Adrenal gland (tissue), 12 donors: ENCODE data around the gene OR10J5. TPM values are rescaled to one million over a fixed set of nuclear protein-coding genes. Genes with fewer than 3 reads are reported as not detected.

Source experiments
- DNase-seq, 7 donors: peaks; one replicate each; pipeline ENCODE4 v3.0.0-alpha.2; 2019 to 2020
- H3K27ac ChIP-seq, 5 donors: fragments of 200-600 bp; sonication (generic) in 4 of 5; 1 replicate in 3 of 5; 2 replicates in 2 of 5; pipeline versions ENCODE4 v1.5.1 to v1.8.0; 2016 to 2020; ENCODE audit warnings: mild to moderate bottlenecking in 1 of 5
- H3K27me3 ChIP-seq: fragments of 200-600 bp; 2 replicates; pipeline ENCODE4 v1.8.0; 2021
- H3K36me3 ChIP-seq, 2 donors: fragments of 200-600 bp; replicated peaks in 1 of 2; 1 replicate in 1 of 2; 2 replicates in 1 of 2; pipeline versions ENCODE4 v1.5.1 to v1.8.0; 2018 to 2022
- H3K4me1 ChIP-seq, 2 donors: fragments of 200-600 bp; replicated peaks in 1 of 2; 1 replicate in 1 of 2; 2 replicates in 1 of 2; pipeline versions ENCODE4 v1.5.1 to v1.8.0; 2018 to 2021
- H3K4me3 ChIP-seq, 4 donors: fragments of 200-600 bp; sonication (generic) in 3 of 4; one replicate each; pipeline ENCODE4 v1.5.1; 2016 to 2018
- H3K9me3 ChIP-seq, 3 donors: fragments of 200-600 bp; sonication (generic) in 1 of 3; replicated peaks in 1 of 3; 1 replicate in 2 of 3; 2 replicates in 1 of 3; pipeline versions ENCODE4 v1.5.1 to v1.8.0; 2016 to 2021
- POLR2A ChIP-seq, 2 donors: fragments of 450-650 bp; IDR thresholded peaks; one replicate each; pipeline ENCODE4 v1.6.1; 2017; ENCODE audit warnings: antibody characterized with exemption in 2 of 2, mild to moderate bottlenecking in 2 of 2, moderate library complexity in 1 of 2
- WGBS, 4 donors: extraction: QIAGEN DNeasy Blood & Tissue Kit in 2 of 4; methylation state at CpG; one replicate each; pipeline versions ENCODE4 v1.1.5 to v1.1.7; 2013 to 2017; 5-methylcytosine and 5-hydroxymethylcytosine counted together
- intact Hi-C, 2 donors: fragments of 100-400 bp; cut with DNase I; formaldehyde crosslinking; loops; one replicate each; pipeline versions ENCODE4 v1.14.1 to v1.15.0; 2022 to 2023
- polyA plus RNA-seq, 3 donors: library from polyadenylated mRNA; stranded (reverse); fragments of 200-250 nt in 2 of 3; fragments of 350-450 nt in 1 of 3; fragmentation: Illumina TruSeq in 1 of 3; extraction: RNeasy Lipid Tissue Mini Kit (QIAGEN cat#74804) in 1 of 3; gene quantifications; one replicate each; pipeline ENCODE4 v1.2.3, GENCODE V29; 2013 to 2014
- total RNA-seq, 9 donors: library from RNA; depleted of rRNA in 4 of 9; stranded (reverse); fragments of >200 nt in 4 of 9; fragments of 120-200 nt in 1 of 9; fragmentation: NEBNext Ultra II Directional in 1 of 9; extraction: Animal tissue kit (Norgen Biotek cat#: 25700) in 1 of 9; gene quantifications; one replicate each; pipeline versions ENCODE4 v1.1.0 to v1.2.4, GENCODE V29; 2013 to 2023
- TF ChIP-seq, protein P1 (sequence below), 6 experiments: fragments of 450-650 bp in 4 of 6; fragments of 200-600 bp in 2 of 6; sonication (generic) in 1 of 6; IDR thresholded peaks; 1 replicate in 5 of 6; 2 replicates in 1 of 6; pipeline versions ENCODE4 v1.5.1 to v1.8.0; 2016 to 2021; ENCODE audit warnings: antibody characterized with exemption in 6 of 6, mild to moderate bottlenecking in 2 of 6, moderate library complexity in 1 of 6
- donor health status: healthy with polysubstance abuse.
- donor health status: Bipolar disorder and iron deficiency.
- donor health status: DM: yes; HTN: yes; CAD: no.
- donor health status: DM: no; HTN: no; CAD: no.
- donor health status: DM: no; HTN: no; CAD: no.
- donor health status: DM: yes; HTN: yes; CAD: no.

The OR10J5 gene
- total and polyA plus RNA-seq, 12 donors = not detected

DNA sequence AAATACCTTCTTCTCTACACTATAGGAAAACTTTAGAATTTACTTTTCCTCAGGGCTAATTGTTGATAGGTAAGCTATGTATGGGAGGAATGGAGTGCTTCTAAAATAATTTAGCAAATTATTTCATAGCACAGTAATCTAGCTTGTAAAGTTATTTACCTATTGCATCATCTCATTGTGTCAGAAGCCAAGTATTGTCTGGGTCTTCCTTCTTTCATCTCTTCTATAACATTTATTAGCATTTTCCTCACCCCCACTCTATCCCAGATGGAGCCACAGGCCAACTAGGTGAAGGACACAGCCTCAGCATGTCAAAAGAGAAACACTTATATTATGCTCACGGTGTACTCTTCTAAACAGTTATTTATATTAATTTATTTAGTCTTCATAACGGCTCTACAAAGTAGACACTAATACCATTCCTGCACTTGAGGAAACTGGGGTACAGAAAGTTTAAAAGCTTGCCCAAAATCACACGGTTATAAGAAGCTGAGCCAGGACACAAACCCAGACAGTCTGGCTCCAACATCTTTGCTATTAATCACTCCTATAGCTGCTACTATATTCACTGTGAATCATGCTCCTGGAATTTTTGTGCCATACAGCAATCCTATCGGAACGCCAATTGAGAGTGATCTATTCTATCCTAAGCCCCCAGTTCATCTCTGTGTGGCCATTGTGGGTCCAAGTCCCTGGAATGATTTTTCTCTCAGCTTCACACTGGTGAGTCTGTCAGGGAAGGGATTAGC lies 43.1 kb downstream of the OR10J5 start:
- WGBS, 4 donors = 28 to 45% (median 40%) methylated on average over 5 of the region's 5 CpGs
- intact Hi-C loops = no loop called here
- no peak for TF ChIP-seq POLR2A (IDR thresholded peaks at IDR 0.05)
- TF ChIP-seq, protein P1, sequence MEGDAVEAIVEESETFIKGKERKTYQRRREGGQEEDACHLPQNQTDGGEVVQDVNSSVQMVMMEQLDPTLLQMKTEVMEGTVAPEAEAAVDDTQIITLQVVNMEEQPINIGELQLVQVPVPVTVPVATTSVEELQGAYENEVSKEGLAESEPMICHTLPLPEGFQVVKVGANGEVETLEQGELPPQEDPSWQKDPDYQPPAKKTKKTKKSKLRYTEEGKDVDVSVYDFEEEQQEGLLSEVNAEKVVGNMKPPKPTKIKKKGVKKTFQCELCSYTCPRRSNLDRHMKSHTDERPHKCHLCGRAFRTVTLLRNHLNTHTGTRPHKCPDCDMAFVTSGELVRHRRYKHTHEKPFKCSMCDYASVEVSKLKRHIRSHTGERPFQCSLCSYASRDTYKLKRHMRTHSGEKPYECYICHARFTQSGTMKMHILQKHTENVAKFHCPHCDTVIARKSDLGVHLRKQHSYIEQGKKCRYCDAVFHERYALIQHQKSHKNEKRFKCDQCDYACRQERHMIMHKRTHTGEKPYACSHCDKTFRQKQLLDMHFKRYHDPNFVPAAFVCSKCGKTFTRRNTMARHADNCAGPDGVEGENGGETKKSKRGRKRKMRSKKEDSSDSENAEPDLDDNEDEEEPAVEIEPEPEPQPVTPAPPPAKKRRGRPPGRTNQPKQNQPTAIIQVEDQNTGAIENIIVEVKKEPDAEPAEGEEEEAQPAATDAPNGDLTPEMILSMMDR (IDR thresholded peaks at IDR 0.05) = no peak
- Histone ChIP-seq H3K27me3 (no peaks in the 10 kb centered on the region), H3K27ac (no peak overlapping the region), H3K36me3 (no peaks in the 10 kb centered on the region), H3K9me3 (no peaks in the 10 kb centered on the region), H3K4me1 (no peaks in the 10 kb centered on the region), H3K4me3 (no peak overlapping the region)
- DNase-seq = no peak

Other genes starting within 250 kb of the OR10J5 start
- 1 to 10 TPM in 2 of 9 donors, under 1 TPM in 4, not detected in 3; 0.28 to 2.0 (median 0.58) TPM for gene FCER1A, start 233.7 kb downstream of the OR10J5 start, total RNA-seq
- 1 to 10 TPM in 2 of 3 donors, under 1 TPM in 1; 0.40 to 2.1 (median 1.0) TPM for gene FCER1A, start 233.7 kb downstream of the OR10J5 start, polyA plus RNA-seq
- gene OR10J4, start 103.8 kb downstream of the OR10J5 start, total RNA-seq = not detected
- gene OR10J4, start 103.8 kb downstream of the OR10J5 start, polyA plus RNA-seq = not detected
- not detected for gene OR10J1, start 96.3 kb downstream of the OR10J5 start, total RNA-seq
- gene OR10J1, start 96.3 kb downstream of the OR10J5 start, polyA plus RNA-seq = not detected
- under 1 TPM in 2 of 9 donors, not detected in 7; 0.27 to 0.79 TPM for gene APCS, start 51.8 kb upstream of the OR10J5 start, total RNA-seq
- gene APCS, start 51.8 kb upstream of the OR10J5 start, polyA plus RNA-seq = under 1 TPM in 1 of 3 donors, not detected in 2; 0.92 TPM
- 1 to 10 TPM in 1 of 9 donors, under 1 TPM in 3, not detected in 5; 0.52 to 1.3 (median 0.73) TPM for gene CRP, start 178.6 kb upstream of the OR10J5 start, total RNA-seq
- gene CRP, start 178.6 kb upstream of the OR10J5 start, polyA plus RNA-seq = 1 to 10 TPM in 1 of 3 donors, under 1 TPM in 2; 0.34 to 6.0 (median 0.64) TPM
- 100 to 1,000 TPM in 6 of 9 donors, 10 to 100 TPM in 3; 52.5 to 260 (median 121) TPM for gene DUSP23, start 245.0 kb upstream of the OR10J5 start, total RNA-seq
- gene DUSP23, start 245.0 kb upstream of the OR10J5 start, polyA plus RNA-seq = 100 to 1,000 TPM in 1 of 3 donors, 10 to 100 TPM in 2; 28.3 to 217 (median 75.8) TPM